GM18858 (cell line): ENCODE results near the gene PCIF1.
"Not testable (repeated sequence)": the region's sequence is repeated elsewhere in the genome, so short reads cannot be mapped to it uniquely, and the experiment has no call there.

Source experiments
- ATAC-seq: cut with Tn5 transposase; IDR thresholded peaks from one replicate; pipeline ENCODE4 v1.9.1; 2021; ENCODE audit not compliant: unreplicated experiment

The PCIF1 gene

GRCh38 chr20:45988830-45989229, 54.3 kb downstream of the PCIF1 start:
- ATAC-seq = not testable (repeated sequence)

DNA sequence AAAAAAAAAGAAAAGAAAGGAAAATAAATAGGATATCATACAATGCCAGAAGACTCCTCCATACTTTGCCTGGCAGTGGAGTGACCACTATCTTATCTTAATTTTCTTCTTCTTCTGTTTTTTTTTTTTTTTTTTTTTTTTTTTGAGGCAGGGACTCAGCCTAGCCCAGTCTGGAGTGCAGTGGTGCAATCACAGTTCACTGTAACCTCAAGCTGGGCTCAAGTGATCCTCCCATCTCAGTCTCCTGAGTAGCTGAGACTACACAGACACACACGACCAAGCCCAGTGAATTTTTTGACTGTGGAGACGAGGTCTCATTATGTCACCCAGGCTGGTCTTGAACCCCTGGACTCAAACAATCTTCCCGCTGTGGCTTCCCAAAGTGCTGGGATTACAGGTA, 57.1 kb downstream of the PCIF1 start:
- no peak for ATAC-seq

DNA sequence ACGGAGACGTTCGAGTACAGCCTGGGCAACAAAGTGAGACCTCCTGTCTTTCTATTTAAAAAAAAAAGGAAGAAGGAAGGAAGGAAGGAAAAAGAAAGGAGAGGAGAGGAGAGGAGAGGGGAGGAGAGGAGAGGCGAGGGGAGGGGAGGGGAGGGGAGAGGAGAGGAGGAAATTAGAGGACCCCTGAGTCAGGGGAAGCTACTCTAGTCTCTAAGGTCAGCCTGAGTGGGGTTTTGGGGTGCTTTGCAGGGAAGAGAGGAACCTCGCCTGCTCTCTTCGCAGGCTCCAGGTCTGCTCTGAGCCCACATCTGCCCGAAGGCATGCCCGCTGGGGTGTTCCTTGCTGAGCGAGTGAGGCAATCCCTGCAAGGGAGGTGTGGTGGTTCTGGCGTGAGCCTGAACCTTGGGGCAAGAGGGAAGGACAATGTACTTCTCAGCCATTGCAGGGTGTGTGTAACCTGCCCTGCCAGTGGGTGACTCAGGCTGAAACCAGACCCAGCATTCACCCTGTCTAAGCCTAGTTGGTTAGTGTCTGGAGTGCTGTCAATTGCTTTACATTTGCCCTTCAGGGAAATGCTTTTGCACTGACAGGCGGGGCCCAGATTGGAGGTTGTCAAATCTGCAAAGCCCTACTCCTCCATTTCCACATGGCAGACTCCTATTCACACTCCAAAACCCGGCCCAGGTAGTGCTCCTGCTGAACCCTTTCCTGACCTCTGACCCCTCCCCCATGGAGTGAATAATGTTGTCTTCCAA, 58.9 kb downstream of the PCIF1 start:
- ATAC-seq = no peak

DNA sequence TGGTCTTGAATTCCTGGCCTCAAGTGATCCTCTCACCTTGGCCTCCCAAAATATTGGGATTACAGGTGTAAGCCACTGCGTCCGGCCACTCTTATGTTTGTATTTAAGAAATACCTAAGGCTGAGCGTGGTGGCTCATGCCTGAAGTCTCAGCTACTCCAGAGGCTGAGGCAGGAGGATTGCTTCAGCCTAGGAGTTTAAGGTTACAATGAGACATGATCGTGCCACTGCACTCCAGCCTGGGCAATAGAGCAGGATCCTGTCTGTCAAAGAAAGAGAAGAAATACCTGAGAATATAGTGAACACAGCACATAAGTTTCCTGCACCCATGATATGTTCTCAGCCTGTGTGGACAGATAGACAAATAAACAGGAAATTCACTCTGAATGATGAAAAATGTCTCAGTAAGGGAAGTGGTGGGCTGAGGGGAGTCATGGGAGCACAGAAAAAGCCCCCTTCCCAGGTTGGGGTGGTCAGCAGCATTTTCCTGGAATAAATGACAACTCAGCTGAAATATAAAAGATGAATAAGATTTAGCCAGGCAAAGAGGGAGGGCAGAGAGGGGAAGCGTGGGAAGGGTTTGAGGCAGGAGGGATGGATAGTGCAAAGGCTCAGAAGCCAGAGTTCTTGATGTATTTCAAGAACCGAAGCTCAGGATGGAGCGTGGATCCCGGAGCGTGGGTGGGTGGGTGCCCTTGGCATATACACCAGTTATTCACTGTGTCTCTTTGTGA, 60.4 kb downstream of the PCIF1 start:
- ATAC-seq = no peak

- not testable (repeated sequence) for ATAC-seq
Measured at GRCh38 chr20:45995495-45996097, 61.1 kb downstream of the PCIF1 start.

GRCh38 chr20:45997187-45997586, 62.7 kb downstream of the PCIF1 start:
- no peak for ATAC-seq
